SK-N-MC (cell line): ENCODE results near the gene ACTL7A.

Experiments used
- EZH2 ChIP-seq: fragments of 200-600 bp; sonication (generic); IDR thresholded peaks from one replicate; pipeline ENCODE4 v1.6.1; 2017; ENCODE audit warnings: antibody characterized with exemption
- POLR2AphosphoS5 ChIP-seq: IDR thresholded peaks from 2 replicates; pipeline ENCODE4 v1.6.1; 2012; ENCODE audit warnings: mild to moderate bottlenecking, low read depth, low read length, borderline replicate concordance

DNA sequence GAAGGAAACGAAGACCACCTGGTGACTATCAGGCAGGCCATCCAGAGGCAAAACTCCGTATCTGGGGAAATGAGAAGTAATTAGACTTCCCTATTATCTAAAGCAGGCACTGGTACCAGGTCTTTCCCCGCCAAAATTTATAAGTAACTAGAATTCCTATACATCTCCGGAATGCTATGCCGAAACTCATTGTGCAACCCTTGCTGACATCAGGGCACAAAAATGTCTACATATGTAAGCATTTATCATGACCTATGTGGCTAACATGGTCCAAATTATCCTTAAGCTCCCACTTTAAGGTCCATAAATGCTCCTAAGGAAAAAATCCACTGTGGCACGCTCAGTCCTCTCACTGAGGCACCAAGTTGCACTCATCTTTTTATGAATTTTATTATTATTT lies 24.0 kb upstream of the ACTL7A start:
- TF ChIP-seq POLR2AphosphoS5 (no peak), EZH2 (no peak)
